Measurements from ENCODE around the gene HCN2. TPM values are rescaled to one million over a fixed set of nuclear protein-coding genes. Genes with fewer than 3 reads are reported as not detected.

HCN2 gene
- total RNA-seq, 1 experiment from 2014 or later = 3.9 TPM

DNA sequence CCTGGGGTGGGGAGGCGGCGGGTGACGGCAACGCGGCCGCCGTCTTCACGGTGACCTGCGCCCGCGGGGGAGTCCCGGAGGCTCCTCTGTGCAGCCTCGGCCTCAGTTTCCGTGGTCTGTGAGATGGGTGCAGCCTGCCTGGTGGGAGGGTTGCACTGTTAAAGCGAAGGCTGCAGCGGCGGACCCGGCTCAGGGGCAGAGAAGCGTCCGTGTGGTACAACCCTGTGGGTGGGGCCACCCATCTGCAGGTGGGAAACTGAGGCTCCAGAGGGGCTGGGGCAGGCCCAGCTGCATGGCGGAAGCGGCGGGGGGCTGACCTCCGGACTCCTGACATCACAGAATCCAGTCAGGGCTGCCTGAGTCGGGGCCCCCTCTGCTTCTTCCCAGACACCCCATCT, 50.5 kb downstream of the HCN2 start:
- H3K36me3 Mint-ChIP-seq (ENCODE audit: insufficient read depth, unreplicated experiment) = peaks cover 22% of the 10 kb centered on the region
- BruUV-seq (replicated peaks) = no TSS peak
- intact Hi-C loops (cut with micrococcal nuclease; ENCODE audit: unreplicated experiment) = no loop called here
- peaks cover 7% of the 10 kb centered on the region; the same call in 1 of the 2 replicates for H3K4me1 ChIP-seq
- TF ChIP-seq, protein P1, sequence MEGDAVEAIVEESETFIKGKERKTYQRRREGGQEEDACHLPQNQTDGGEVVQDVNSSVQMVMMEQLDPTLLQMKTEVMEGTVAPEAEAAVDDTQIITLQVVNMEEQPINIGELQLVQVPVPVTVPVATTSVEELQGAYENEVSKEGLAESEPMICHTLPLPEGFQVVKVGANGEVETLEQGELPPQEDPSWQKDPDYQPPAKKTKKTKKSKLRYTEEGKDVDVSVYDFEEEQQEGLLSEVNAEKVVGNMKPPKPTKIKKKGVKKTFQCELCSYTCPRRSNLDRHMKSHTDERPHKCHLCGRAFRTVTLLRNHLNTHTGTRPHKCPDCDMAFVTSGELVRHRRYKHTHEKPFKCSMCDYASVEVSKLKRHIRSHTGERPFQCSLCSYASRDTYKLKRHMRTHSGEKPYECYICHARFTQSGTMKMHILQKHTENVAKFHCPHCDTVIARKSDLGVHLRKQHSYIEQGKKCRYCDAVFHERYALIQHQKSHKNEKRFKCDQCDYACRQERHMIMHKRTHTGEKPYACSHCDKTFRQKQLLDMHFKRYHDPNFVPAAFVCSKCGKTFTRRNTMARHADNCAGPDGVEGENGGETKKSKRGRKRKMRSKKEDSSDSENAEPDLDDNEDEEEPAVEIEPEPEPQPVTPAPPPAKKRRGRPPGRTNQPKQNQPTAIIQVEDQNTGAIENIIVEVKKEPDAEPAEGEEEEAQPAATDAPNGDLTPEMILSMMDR (IDR thresholded peaks at IDR 0.05; ENCODE audit: insufficient read depth in 1 of 2, low read depth in 1 of 2, low read length in 1 of 2, severe bottlenecking in 1 of 2, unreplicated experiment in 1 of 2) = no peak
- H3K36me3 ChIP-seq (ENCODE audit: control insufficient read depth, insufficient read depth, low read length) = no peaks in the 10 kb centered on the region
- peak overlapping the region; percentile 45 for H3K4me3 ChIP-seq (ENCODE audit: low read depth, low read length)
- peaks cover 7% of the 10 kb centered on the region for H3K4me1 Mint-ChIP-seq (ENCODE audit: low read depth, unreplicated experiment)
- no peaks in the 10 kb centered on the region for H3K9me3 ChIP-seq
- no peak overlapping the region for H3K27ac Mint-ChIP-seq (ENCODE audit: unreplicated experiment)
- H3K9me3 Mint-ChIP-seq (ENCODE audit: unreplicated experiment) = no peaks in the 10 kb centered on the region
- peak overlapping the region; percentile 71 for H3K4me3 Mint-ChIP-seq (ENCODE audit: unreplicated experiment)
- peaks cover 4% of the 10 kb centered on the region for H3K27me3 Mint-ChIP-seq (ENCODE audit: insufficient read depth, unreplicated experiment)
- ChIA-PET POLR2A (no interaction called here), CTCF (no interaction called here)
- DNase-seq = no peak
- no peaks in the 10 kb centered on the region for H3K27me3 ChIP-seq (replicated peaks; ENCODE audit: control insufficient read depth, insufficient read depth, low read length)

DNA sequence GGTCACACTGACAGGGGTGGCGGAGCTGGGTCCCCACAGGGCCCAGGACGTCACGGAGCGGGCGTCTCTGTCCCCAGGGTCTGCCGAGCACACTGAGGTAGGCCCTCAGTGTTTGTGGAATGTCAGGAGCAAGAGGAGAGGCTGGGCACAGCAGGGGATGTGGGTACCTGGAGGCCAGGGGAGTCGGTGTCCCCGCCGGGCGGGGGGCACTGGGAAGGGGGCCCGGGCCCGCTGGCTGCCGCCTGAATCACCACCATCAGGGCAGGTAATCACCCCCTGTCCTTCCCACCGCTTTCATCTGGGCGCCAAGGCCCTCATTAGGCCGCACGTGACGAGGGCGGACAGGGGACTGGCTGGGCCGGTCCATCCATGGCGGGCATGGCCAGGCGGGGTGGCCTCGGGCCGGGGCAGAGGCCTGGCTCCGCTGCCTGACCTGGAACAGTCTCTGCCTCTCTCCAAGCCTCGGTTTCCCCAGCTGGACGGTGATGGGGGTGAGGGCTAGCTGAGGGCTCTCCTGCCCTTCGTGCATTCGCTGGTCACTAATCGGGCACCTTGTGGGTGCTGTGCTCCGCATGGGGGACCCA, 51.0 kb downstream of the HCN2 start:
- Mint-ChIP-seq H3K27me3 (ENCODE audit: insufficient read depth, unreplicated experiment) (peaks cover 4% of the 10 kb centered on the region), H3K36me3 (ENCODE audit: insufficient read depth, unreplicated experiment) (peaks cover 27% of the 10 kb centered on the region), H3K4me3 (ENCODE audit: unreplicated experiment) (no peak overlapping the region), H3K27ac (ENCODE audit: unreplicated experiment) (no peak overlapping the region), H3K4me1 (ENCODE audit: low read depth, unreplicated experiment) (peaks cover 7% of the 10 kb centered on the region), H3K9me3 (ENCODE audit: unreplicated experiment) (no peaks in the 10 kb centered on the region)
- ChIA-PET POLR2A (no interaction called here), CTCF (no interaction called here)
- no peaks in the 10 kb centered on the region for H3K36me3 ChIP-seq (ENCODE audit: control insufficient read depth, insufficient read depth, low read length)
- no peaks in the 10 kb centered on the region for H3K9me3 ChIP-seq
- TF ChIP-seq, protein P1 (IDR thresholded peaks at IDR 0.05; ENCODE audit: insufficient read depth in 1 of 2, low read depth in 1 of 2, low read length in 1 of 2, severe bottlenecking in 1 of 2, unreplicated experiment in 1 of 2) = no peak
- BruUV-seq (replicated peaks) = no TSS peak
- intact Hi-C loops (cut with micrococcal nuclease; ENCODE audit: unreplicated experiment) = no loop called here
- peaks cover 7% of the 10 kb centered on the region; the same call in 1 of the 2 replicates for H3K4me1 ChIP-seq
- no peak overlapping the region for H3K4me3 ChIP-seq (ENCODE audit: low read depth, low read length)
- DNase-seq = no peak
- H3K27me3 ChIP-seq (replicated peaks; ENCODE audit: control insufficient read depth, insufficient read depth, low read length) = no peaks in the 10 kb centered on the region

DNA sequence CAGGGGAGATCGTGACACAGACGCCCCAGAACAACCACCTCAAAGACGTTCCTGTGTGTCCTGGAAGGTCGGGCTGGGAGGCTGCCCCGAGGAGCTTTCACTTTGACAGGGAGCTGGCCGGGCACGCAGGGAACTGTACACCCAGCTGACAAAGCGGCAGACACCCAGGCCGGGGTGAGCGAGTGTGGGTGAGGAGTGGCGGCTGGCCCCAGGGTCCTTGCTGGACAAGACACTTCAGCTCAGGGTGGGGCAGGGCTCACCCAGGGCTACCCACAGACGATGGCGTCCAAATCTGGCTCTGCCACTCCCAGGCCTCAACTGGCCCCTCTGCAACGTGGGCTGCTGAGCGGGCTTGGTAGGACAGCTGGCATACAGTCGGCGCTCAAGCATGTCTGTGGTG, 52.0 kb downstream of the HCN2 start:
- TF ChIP-seq, protein P1 (IDR thresholded peaks at IDR 0.05; ENCODE audit: insufficient read depth in 1 of 2, low read depth in 1 of 2, low read length in 1 of 2, severe bottlenecking in 1 of 2, unreplicated experiment in 1 of 2) = no peak
- peaks cover 7% of the 10 kb centered on the region; the same call in 1 of the 2 replicates for H3K4me1 ChIP-seq
- Mint-ChIP-seq H3K4me1 (ENCODE audit: low read depth, unreplicated experiment) (peaks cover 7% of the 10 kb centered on the region), H3K4me3 (ENCODE audit: unreplicated experiment) (no peak overlapping the region), H3K27ac (ENCODE audit: unreplicated experiment) (no peak overlapping the region), H3K36me3 (ENCODE audit: insufficient read depth, unreplicated experiment) (peaks cover 35% of the 10 kb centered on the region), H3K27me3 (ENCODE audit: insufficient read depth, unreplicated experiment) (peaks cover 4% of the 10 kb centered on the region), H3K9me3 (ENCODE audit: unreplicated experiment) (no peaks in the 10 kb centered on the region)
- ChIA-PET CTCF (no interaction called here), POLR2A (interaction anchor here (0.6 kb wide), 2 partner anchors 58 to 111 kb away, joined by 3 to 4 read pairs; no protein-coding TSS in a partner anchor)
- H3K4me3 ChIP-seq (ENCODE audit: low read depth, low read length) = no peak overlapping the region
- H3K9me3 ChIP-seq = no peaks in the 10 kb centered on the region
- no TSS peak for BruUV-seq (replicated peaks)
- H3K27me3 ChIP-seq (replicated peaks; ENCODE audit: control insufficient read depth, insufficient read depth, low read length) = no peaks in the 10 kb centered on the region
- no peak for DNase-seq
- intact Hi-C loops (cut with micrococcal nuclease; ENCODE audit: unreplicated experiment) = no loop called here
- H3K36me3 ChIP-seq (ENCODE audit: control insufficient read depth, insufficient read depth, low read length) = no peaks in the 10 kb centered on the region

All from Caco-2 (cell line).